Right hindlimb (tissue), 1 donor: ENCODE data around the gene TNRC6B.

ENCODE experiments used
- DNase-seq: peaks from one replicate; pipeline ENCODE4 v3.0.0-alpha.2; 2018

TNRC6B gene

GRCh38 chr22:40330086-40330485, 152.4 kb downstream of the TNRC6B start:
- DNase-seq = no peak

GRCh38 chr22:40330615-40331014, 152.9 kb downstream of the TNRC6B start:
- DNase-seq = no peak

GRCh38 chr22:40331706-40332105, 154.0 kb downstream of the TNRC6B start:
- DNase-seq = no peak

GRCh38 chr22:40332319-40332781, 154.6 kb downstream of the TNRC6B start:
- no peak for DNase-seq

- DNase-seq = no peak
Measured at GRCh38 chr22:40334060-40334459, 156.3 kb downstream of the TNRC6B start.

- DNase-seq = no peak
Measured at GRCh38 chr22:40334899-40335298, 157.2 kb downstream of the TNRC6B start.

GRCh38 chr22:40335358-40335757, 157.6 kb downstream of the TNRC6B start:
- no peak for DNase-seq

- no peak for DNase-seq
Measured at GRCh38 chr22:40340044-40340443, 162.3 kb downstream of the TNRC6B start.

GRCh38 chr22:40341604-40342003, 163.9 kb downstream of the TNRC6B start:
- DNase-seq = no peak

- no peak for DNase-seq
Measured at GRCh38 chr22:40342521-40342920, 164.8 kb downstream of the TNRC6B start.

- DNase-seq = no peak
Measured at GRCh38 chr22:40345271-40345670, 167.5 kb downstream of the TNRC6B start.

GRCh38 chr22:40345815-40346184, 168.1 kb downstream of the TNRC6B start:
- no peak for DNase-seq

- DNase-seq = peak; percentile 94
Measured at GRCh38 chr22:40346185-40347118, 168.7 kb downstream of the TNRC6B start, which contains the start of gene ADSL. Gene ADSL, plus strand, starts transcription at chr22:40346500. Its CDS starts 59 bp downstream, at chr22:40346559.

- no peak for DNase-seq
Measured at GRCh38 chr22:40347300-40347699, 169.6 kb downstream of the TNRC6B start.

- peak; percentile 61 for DNase-seq
Measured at GRCh38 chr22:40348025-40348658, 170.4 kb downstream of the TNRC6B start.

GRCh38 chr22:40352763-40353162, 175.0 kb downstream of the TNRC6B start:
- DNase-seq = no peak

- no peak for DNase-seq
Measured at GRCh38 chr22:40361100-40361499, 183.4 kb downstream of the TNRC6B start.

- DNase-seq = no peak
Measured at GRCh38 chr22:40363059-40363458, 185.3 kb downstream of the TNRC6B start.

- no peak for DNase-seq
Measured at GRCh38 chr22:40364431-40364830, 186.7 kb downstream of the TNRC6B start.

- DNase-seq = no peak
Measured at GRCh38 chr22:40366068-40366467, 188.3 kb downstream of the TNRC6B start.

GRCh38 chr22:40367342-40367741, 189.6 kb downstream of the TNRC6B start:
- no peak for DNase-seq

- DNase-seq = peak; percentile 25
Measured at GRCh38 chr22:40368016-40368415, 190.3 kb downstream of the TNRC6B start.

- DNase-seq = no peak
Measured at GRCh38 chr22:40368836-40369235, 191.1 kb downstream of the TNRC6B start.

- DNase-seq = no peak
Measured at GRCh38 chr22:40374567-40374966, 196.8 kb downstream of the TNRC6B start.
